Cortex of kidney (tissue), 1 donor: ENCODE data around the gene WWOX.

Source experiments
- DNase-seq: peaks from one replicate; lab custom pipeline; 2025; lab: John Stamatoyannopoulos, UW

The WWOX gene

DNA sequence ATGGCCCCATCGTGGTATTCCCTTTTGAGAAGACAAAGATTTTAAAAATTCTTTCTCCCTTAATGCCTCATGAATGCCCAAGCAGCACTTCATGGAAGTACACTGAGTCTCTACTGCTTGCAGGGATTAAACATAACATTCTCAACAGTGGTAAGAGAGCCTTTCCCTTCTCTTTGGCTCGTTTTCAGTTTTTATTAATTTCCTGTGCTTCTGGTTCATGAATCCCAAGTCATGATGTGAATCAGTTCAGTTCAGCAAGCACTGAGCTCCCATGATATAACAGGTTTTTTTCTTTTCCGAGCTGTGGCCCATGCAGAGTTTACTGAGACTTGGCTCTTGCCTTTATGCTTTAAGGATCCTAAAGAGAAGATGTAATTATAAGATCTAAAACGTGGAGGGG lies 175.3 kb downstream of the WWOX start:
- no peak for DNase-seq

DNA sequence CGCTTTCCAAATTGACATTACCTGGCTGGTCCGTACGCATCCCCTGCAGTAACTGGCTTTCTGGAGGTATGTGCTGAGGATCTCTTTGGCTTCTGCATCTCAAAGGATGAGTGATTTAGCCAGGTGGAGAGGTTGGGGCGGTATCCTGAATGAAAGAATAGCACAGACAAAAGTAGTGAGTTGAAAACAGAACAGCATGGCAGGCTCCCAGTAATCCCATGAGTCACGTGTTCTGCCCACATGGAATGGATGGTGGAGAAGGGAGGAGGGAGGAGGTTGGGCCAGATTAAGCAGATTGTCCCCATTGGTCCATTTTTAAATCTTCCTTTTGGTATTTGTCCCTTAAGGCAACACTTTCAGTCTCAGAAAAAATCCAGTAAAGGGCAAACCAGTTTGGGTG lies 176.0 kb downstream of the WWOX start:
- no peak for DNase-seq

DNA sequence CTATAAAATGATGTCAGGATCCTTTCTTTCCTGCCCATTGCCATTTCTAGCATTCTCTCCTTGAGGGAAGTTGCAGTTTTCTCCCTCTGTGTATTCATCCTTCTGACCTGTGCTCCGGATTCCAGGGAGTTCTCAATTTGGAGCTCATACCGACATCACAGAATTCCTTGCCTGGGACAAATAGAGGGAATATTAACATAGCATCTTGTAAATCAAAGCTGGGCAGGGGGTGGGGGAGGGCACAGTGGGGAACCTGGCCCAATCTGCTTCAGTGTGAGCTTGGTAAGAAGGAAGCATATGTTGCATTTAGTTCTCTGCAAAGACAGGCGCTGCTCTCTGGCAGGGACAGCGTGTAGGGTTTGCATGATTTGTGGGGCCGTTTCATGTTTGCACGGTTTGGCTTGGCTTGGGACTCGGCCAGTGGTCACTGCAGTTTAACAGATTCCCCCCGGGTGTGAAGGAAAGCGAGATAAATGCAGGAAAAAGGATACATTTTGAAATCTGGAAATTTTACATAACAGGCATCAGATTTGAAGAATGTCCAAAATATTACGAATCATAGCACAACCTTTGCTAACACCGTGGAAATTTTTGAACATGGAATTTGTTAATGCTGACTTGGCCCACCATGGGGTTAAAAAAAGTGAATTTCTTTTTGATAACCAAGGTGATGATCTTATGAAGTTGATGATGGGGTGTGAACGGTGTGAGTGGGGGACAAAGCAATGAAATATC lies 178.0 kb downstream of the WWOX start:
- DNase-seq, result no peak

DNA sequence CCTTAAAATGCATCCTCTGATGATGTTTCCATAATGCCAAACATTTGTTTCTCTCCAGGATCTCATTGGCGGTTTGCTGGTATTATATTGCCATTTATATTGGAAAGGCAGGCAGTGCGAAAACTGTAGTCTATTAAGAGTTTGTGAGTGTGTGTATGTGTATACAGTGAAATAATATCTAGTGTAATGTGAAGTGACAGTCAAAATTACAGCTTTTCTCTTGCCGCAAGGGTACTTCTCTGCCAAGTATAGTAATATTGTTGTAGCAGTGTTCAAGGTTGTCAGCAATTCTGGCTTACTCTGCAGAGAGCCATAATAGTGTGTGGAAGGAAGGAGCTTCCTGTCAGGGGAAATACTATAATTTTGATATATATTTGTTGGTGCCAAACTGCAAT lies 178.6 kb downstream of the WWOX start:
- no peak for DNase-seq

DNA sequence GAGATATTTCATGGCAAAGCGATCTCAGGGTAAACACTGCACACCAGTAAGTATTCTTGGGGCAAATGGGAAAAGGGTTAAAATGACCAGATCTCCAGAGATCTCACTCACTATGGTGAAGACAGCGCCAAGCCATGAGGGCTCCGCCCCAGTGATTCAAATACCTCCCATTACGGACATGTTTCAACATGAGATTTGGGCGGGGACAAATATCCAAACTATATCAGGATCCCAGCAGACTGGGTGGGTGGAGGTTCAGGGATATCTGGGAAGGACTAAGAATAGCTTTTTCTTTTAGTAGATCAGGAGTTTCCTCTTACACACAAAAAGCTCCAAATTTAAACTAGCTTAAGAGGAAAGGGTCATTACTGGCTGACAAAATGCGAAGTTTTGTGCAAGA lies 181.7 kb downstream of the WWOX start:
- no peak for DNase-seq

GRCh38 chr16:78283548-78284251 lies 184.2 kb downstream of the WWOX start:
- no peak for DNase-seq

GRCh38 chr16:78284326-78284725 lies 184.9 kb downstream of the WWOX start:
- no peak for DNase-seq

GRCh38 chr16:78284957-78285434 lies 185.5 kb downstream of the WWOX start:
- no peak for DNase-seq

- no peak for DNase-seq
Observed at GRCh38 chr16:78285437-78285922, 186.0 kb downstream of the WWOX start.

DNA sequence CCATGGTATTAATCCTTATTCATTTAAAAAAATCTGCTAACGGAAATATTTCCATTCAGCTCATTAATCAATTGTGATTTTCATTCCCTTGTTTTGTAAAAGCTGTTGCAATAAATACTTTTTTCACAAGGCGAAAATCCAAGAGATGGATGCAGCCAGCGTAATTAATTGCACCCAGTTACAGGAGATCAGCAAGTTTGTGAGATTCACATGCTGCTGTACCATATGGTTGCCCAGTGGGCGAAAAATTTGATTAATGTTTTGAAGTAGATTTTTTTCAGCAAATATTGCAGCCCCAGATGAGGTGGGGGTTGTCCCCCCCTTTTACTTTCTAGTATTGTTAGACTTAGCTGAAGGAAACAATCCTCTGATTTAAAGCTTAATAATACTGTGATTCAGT lies 186.6 kb downstream of the WWOX start:
- DNase-seq, result no peak

DNA sequence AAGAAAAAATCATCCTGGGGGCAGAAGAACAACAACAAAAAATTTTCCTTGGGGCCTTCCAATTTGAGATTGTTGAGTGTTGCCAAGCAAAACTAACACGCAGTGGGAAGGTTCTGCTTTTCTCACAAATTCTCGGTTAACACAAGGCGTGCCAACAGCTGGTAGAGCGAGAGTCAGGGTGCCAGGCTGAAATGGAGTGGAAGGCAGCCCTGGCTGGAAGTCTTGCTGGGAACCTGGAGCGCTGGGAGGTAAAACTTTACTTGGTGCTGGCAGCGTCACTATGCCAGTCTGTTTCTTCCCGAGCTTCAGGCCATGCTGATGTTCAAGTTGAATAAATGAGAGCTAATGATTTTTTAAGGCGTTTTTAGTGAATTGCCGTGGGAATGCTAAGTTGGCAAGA lies 189.4 kb downstream of the WWOX start:
- DNase-seq, result no peak

DNA sequence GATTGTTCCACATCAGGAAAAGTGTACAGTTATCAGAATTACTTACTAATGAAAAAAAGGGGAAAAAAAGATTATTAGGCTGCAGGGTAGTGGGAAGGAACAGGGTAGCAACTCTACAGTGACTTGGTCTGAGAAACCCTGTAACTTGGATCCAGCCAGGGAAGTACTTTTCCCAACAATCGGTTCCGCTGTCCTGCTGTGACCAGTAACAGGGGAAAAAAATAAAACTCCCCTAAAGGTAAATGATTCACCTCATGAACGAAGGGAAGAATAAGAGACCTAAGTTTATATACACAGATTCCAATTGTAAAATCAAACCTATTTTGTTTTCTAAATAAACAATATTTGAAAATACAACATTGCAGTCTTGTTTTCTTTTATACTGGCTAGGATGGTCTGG lies 189.9 kb downstream of the WWOX start:
- no peak for DNase-seq

DNA sequence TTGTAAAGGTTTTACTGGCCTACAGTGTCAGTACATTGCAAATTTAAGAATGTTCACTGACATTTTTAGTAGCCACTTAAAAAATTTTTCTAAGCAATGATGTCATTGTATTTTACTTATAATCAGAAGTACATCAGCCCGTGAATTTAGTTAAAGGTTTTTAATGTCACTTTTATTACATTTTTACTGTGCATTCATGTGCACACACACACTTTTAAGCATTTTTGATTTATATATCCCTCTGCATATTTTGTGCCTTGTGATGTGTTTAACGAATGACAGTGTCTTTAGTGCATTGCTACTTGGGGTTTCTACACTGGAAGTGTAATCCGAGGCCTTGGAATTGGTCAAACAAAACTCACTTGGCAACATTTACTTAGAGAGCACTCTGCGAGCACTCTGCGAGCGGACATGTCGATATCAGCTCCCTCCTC lies 190.4 kb downstream of the WWOX start:
- DNase-seq, result no peak

DNA sequence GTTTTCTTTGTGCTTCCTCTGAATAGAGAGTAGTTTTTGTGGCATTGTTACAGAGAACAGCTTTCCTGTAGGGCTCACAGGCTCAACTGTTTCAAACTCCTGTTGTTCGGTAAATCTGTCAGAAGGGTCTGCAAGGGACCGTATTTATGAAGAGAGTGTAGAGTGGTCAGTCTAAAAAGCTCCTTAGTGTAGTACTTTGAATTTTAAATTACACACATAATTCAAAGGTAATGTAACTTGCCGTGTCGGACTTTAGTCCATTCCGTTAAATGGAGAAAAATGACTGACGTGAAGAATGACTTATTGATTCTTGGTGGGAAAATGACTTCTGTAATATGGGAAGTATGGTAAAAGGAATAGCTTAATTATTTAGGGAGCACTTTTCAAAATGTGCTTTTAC lies 190.9 kb downstream of the WWOX start:
- no peak for DNase-seq

- DNase-seq, result no peak
Observed at GRCh38 chr16:78290872-78291591, 191.6 kb downstream of the WWOX start.

GRCh38 chr16:78291604-78292003 lies 192.2 kb downstream of the WWOX start:
- no peak for DNase-seq

- DNase-seq, result no peak
Observed at GRCh38 chr16:78292086-78292843, 192.8 kb downstream of the WWOX start.

- DNase-seq, result no peak
Observed at GRCh38 chr16:78292844-78293380, 193.5 kb downstream of the WWOX start.

GRCh38 chr16:78294538-78295225 lies 195.2 kb downstream of the WWOX start:
- DNase-seq, result no peak

DNA sequence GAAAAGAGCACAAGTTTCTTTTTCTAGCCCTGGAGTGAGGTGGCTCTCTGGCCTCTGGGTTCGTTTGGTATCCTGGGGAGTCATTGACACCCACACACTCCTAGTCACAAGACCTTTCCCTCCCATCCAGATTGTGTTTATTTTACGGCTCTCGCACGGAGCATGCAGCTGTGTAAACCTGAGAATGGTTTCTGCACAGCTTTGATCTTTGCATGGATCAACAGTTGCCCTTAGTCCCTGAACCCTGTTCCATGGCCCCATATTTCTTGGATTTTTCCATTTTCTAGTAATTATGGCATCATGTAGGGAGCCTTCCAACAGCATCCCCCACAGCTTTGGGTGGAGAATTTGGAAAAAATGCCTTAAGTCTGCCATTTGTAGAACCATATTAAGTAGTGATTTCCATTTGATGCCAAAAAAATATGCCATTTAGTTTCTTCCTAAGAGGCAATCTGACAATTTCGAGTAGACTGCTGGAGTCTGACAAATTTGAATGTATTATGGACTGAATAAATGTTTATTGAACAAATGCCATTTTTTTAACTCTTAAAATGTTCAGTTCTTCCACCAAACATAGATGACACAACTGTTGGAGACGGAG lies 197.7 kb downstream of the WWOX start:
- no peak for DNase-seq

GRCh38 chr16:78298986-78299385 lies 199.5 kb downstream of the WWOX start:
- no peak for DNase-seq
